A673 (cell line): Measurements from ENCODE around the gene GPI. TPM values are rescaled to one million over a fixed set of nuclear protein-coding genes. Genes with fewer than 3 reads are reported as not detected.

ENCODE experiments used
- BruUV-seq: library from RNA; stranded (reverse); fragments of 400-500 nt; replicated peaks from 2 replicates; lab custom pipeline; 2021; lab: Mats Ljungman, UMichigan
- CTCF ChIA-PET: fragments of 300-600 bp; sonication (Branson Sonifier 250); formaldehyde crosslinking; loops from one replicate; lab custom pipeline; 2022; ENCODE audit warnings: antibody characterized with exemption; lab: Charles Lee
- POLR2A ChIA-PET: fragments of 300-600 bp; sonication (Branson Sonifier 250); formaldehyde crosslinking; loops from one replicate; lab custom pipeline; 2022; ENCODE audit warnings: antibody characterized with exemption; ENCODE audit not compliant: low non-redundant PET; lab: Charles Lee
- DNase-seq: peaks from one replicate; pipeline ENCODE4 v3.0.0-alpha.2; 2015; ENCODE audit warnings: low spot score
- H3K27ac ChIP-seq: fragments of 200-600 bp; sonication (generic); 2 replicates; pipeline ENCODE4 v1.5.1; 2016; ENCODE audit warnings: mixed run types, low read depth, mild to moderate bottlenecking, mixed read lengths, antibody characterized with exemption, low read length; ENCODE audit not compliant: poor library complexity, severe bottlenecking
- H3K27me3 ChIP-seq: fragments of 200-600 bp; sonication (generic); replicated peaks from 2 replicates; pipeline ENCODE4 v1.6.1; 2017; ENCODE audit warnings: mixed run types, low read depth, mild to moderate bottlenecking, mixed read lengths, antibody characterized with exemption, low read length; ENCODE audit not compliant: insufficient read depth, poor library complexity
- H3K36me3 ChIP-seq: fragments of 200-600 bp; sonication (generic); 2 replicates; pipeline ENCODE4 v1.6.1; 2016; ENCODE audit warnings: mixed run types, mild to moderate bottlenecking, mixed read lengths, antibody characterized with exemption, low read length; ENCODE audit not compliant: insufficient read depth, poor library complexity, severe bottlenecking
- H3K4me1 ChIP-seq: fragments of 200-600 bp; sonication (generic); 2 replicates; pipeline ENCODE4 v1.6.1; 2017; ENCODE audit warnings: mixed run types, mild to moderate bottlenecking, mixed read lengths, antibody characterized with exemption, low read length; ENCODE audit not compliant: insufficient read depth, poor library complexity, severe bottlenecking
- H3K4me3 ChIP-seq: fragments of 200-600 bp; sonication (generic); 2 replicates; pipeline ENCODE4 v1.5.1; 2016; ENCODE audit warnings: low read depth, mixed run types, mild to moderate bottlenecking, mixed read lengths, low read length; ENCODE audit not compliant: poor library complexity, severe bottlenecking
- H3K9me3 ChIP-seq: fragments of 200-600 bp; sonication (generic); 2 replicates; pipeline ENCODE4 v1.6.1; 2016; ENCODE audit warnings: mixed run types, low read depth, mild to moderate bottlenecking, mixed read lengths, antibody characterized with exemption, low read length; ENCODE audit not compliant: poor library complexity, severe bottlenecking
- CTCF ChIP-seq: fragments of 300-800, 200-600 bp; sonication (generic); conservative IDR thresholded peaks from 2 replicates; pipeline ENCODE4 v1.5.1; 2017; ENCODE audit warnings: low read depth, mild to moderate bottlenecking, antibody characterized with exemption, low read length, moderate library complexity, mixed read lengths
- EZH2 ChIP-seq: fragments of 200-600 bp; sonication (generic); IDR thresholded peaks from 2 replicates; pipeline ENCODE4 v1.6.1; 2017; ENCODE audit warnings: borderline replicate concordance, low read depth, mild to moderate bottlenecking, mixed read lengths, antibody characterized with exemption, low read length; ENCODE audit not compliant: poor library complexity, severe bottlenecking
- intact Hi-C: fragments of 100-400 bp; cut with micrococcal nuclease; formaldehyde crosslinking; loops from one replicate; pipeline ENCODE4 v1.10.0; 2022; ENCODE audit not compliant: unreplicated experiment
- total RNA-seq: library from RNA; stranded (reverse); gene quantifications from 2 replicates; pipeline ENCODE4 v1.2.3, GENCODE V29; 2021

GPI gene
- total RNA-seq, 1 experiment from 2014 or later = 439 TPM

GRCh38 chr19:34362679-34363069, 2.3 kb upstream of the GPI start:
- DNase-seq = no peak
- Histone ChIP-seq H3K9me3 (no peaks in the 10 kb centered on the region), H3K4me3 (no peak overlapping the region), H3K27ac (no peak overlapping the region), H3K27me3 (no peaks in the 10 kb centered on the region), H3K36me3 (peaks cover 16% of the 10 kb centered on the region), H3K4me1 (peaks cover 32% of the 10 kb centered on the region)
- BruUV-seq = no TSS peak
- POLR2A ChIA-PET = no interaction called here
- CTCF ChIA-PET = no interaction called here
- intact Hi-C loops = no loop called here
- TF ChIP-seq CTCF (no peak), EZH2 (no peak)

GRCh38 chr19:34363094-34363493, 1.9 kb upstream of the GPI start:
- DNase-seq = no peak
- H3K27ac ChIP-seq = no peak overlapping the region
- H3K36me3 ChIP-seq = peaks cover 20% of the 10 kb centered on the region
- POLR2A ChIA-PET = no interaction called here
- peaks cover 32% of the 10 kb centered on the region for H3K4me1 ChIP-seq
- no peaks in the 10 kb centered on the region for H3K27me3 ChIP-seq
- intact Hi-C loops = no loop called here
- no peak for TF ChIP-seq CTCF
- no peak for TF ChIP-seq EZH2
- no peak overlapping the region for H3K4me3 ChIP-seq
- H3K9me3 ChIP-seq = no peaks in the 10 kb centered on the region
- CTCF ChIA-PET = no interaction called here
- BruUV-seq = no TSS peak

GRCh38 chr19:34363930-34364329, 1.1 kb upstream of the GPI start:
- no TSS peak for BruUV-seq
- DNase-seq = no peak
- no peak for TF ChIP-seq CTCF
- TF ChIP-seq EZH2 = no peak
- Histone ChIP-seq H3K36me3 (peaks cover 28% of the 10 kb centered on the region), H3K27ac (no peak overlapping the region), H3K4me3 (no peak overlapping the region), H3K9me3 (no peaks in the 10 kb centered on the region), H3K27me3 (no peaks in the 10 kb centered on the region), H3K4me1 (peaks cover 24% of the 10 kb centered on the region)
- intact Hi-C loops = no loop called here
- ChIA-PET POLR2A (no interaction called here), CTCF (no interaction called here)
